HepG2 (cell line): ENCODE measurements around the gene B4GALT1. TPM values are rescaled to one million over a fixed set of nuclear protein-coding genes. Genes with fewer than 3 reads are reported as not detected.
A peak's percentile ranks its signal among the peaks of the same experiment; 100 is the strongest.

Source experiments
- ATAC-seq: fragments of 200-7000 bp; cut with Tn5 transposase; 3 replicates; pipeline ENCODE4 v1.9.1; 2020; ENCODE audit warnings: mild to moderate bottlenecking, moderate library complexity
- BruUV-seq: library from RNA; stranded (reverse); fragments of 400-500 nt; replicated peaks from 2 replicates; lab custom pipeline; 2021; lab: Mats Ljungman, UMichigan
- CTCF ChIA-PET: fragments of 300-600 bp; formaldehyde crosslinking; extraction: SDS; loops from one replicate; lab custom pipeline; 2021; ENCODE audit warnings: low total read pairs, inconsistent platforms, low intra/inter-chr PET ratio; lab: Yijun Ruan, JAX
- POLR2A ChIA-PET: fragments of 350-600 bp; sonication (Branson Sonifier 250); formaldehyde crosslinking; loops from one replicate; lab custom pipeline; 2020; ENCODE audit warnings: antibody characterized with exemption, inconsistent platforms; lab: Yijun Ruan, JAX
- DNase-seq: peaks from one replicate; pipeline ENCODE4 v3.0.0-alpha.2; 2015; ENCODE audit warnings: low spot score
- FAIRE-seq: peaks from 3 replicates; lab custom pipeline; 2011; peaks lifted over from hg19 to GRCh38; lab: Jason Lieb, UNC
- H2AFZ ChIP-seq: one replicate; pipeline ENCODE4 v1.6.1; 2011; ENCODE audit warnings: low read length, inconsistent platforms
- H3K27ac ChIP-seq: fragments of 300-600 bp; 3 replicates; pipeline ENCODE4 v1.8.0; 2011; ENCODE audit warnings: mixed run types, mild to moderate bottlenecking, mixed read lengths, low read length, inconsistent platforms; ENCODE audit not compliant: insufficient read depth; ENCODE audit errors: extremely low read length
- H3K27me3 ChIP-seq, 2 experiments: fragments of 200-600 bp in 1 of 2; 2 replicates in 1 of 2; 3 replicates in 1 of 2; pipeline versions ENCODE4 v1.6.0 to v1.8.0; 2011; ENCODE audit warnings: low read length in 2 of 2, mild to moderate bottlenecking in 2 of 2, moderate library complexity in 2 of 2, inconsistent platforms in 1 of 2; ENCODE audit not compliant: insufficient read depth in 2 of 2, control insufficient read depth in 1 of 2
- H3K36me3 ChIP-seq, 2 experiments: fragments of 200-600 bp in 1 of 2; replicated peaks in 1 of 2; 2 replicates in 1 of 2; 3 replicates in 1 of 2; pipeline versions ENCODE4 v1.5.1 to v1.8.0; 2011; ENCODE audit warnings: low read length in 2 of 2, inconsistent platforms in 1 of 2; ENCODE audit not compliant: insufficient read depth in 2 of 2, control insufficient read depth in 1 of 2
- H3K4me1 ChIP-seq: 2 replicates; pipeline ENCODE4 v1.5.1; 2012; ENCODE audit warnings: low read length, inconsistent platforms; ENCODE audit not compliant: insufficient read depth
- H3K4me2 ChIP-seq: 2 replicates; pipeline ENCODE4 v1.6.0; 2011; ENCODE audit warnings: low read depth, low read length, inconsistent platforms
- H3K4me3 ChIP-seq, 3 experiments: fragments of 200-600 bp in 1 of 3; sonication (generic), shearing (Covaris generic) in 1 of 3; replicated peaks in 1 of 3; 2 replicates each; pipeline ENCODE4 v1.5.1; 2011 to 2016; ENCODE audit warnings: low read length in 3 of 3, inconsistent platforms in 2 of 3, low read depth in 2 of 3, mild to moderate bottlenecking in 2 of 3, control low read depth in 1 of 3, mixed read lengths in 1 of 3; ENCODE audit not compliant: insufficient read depth in 1 of 3
- H3K79me2 ChIP-seq: one replicate; pipeline ENCODE4 v1.6.1; 2011; ENCODE audit warnings: low read length, inconsistent platforms; ENCODE audit not compliant: insufficient read depth
- H3K9ac ChIP-seq: 2 replicates; pipeline ENCODE4 v1.6.0; 2011; ENCODE audit warnings: mild to moderate bottlenecking, low read depth, low read length, inconsistent platforms; ENCODE audit not compliant: insufficient read depth
- H3K9me3 ChIP-seq: 2 replicates; pipeline ENCODE4 v1.5.1; 2012; ENCODE audit warnings: mild to moderate bottlenecking, low read length
- H4K20me1 ChIP-seq: 2 replicates; pipeline ENCODE4 v1.6.0; 2011; ENCODE audit warnings: inconsistent platforms, mild to moderate bottlenecking, low read length, moderate library complexity; ENCODE audit not compliant: insufficient read depth
- DMAP1 ChIP-seq: IDR thresholded peaks from 2 replicates; pipeline ENCODE4 v1.6.1; 2016
- HMGXB4 ChIP-seq, 2 experiments: sonication (generic) in 1 of 2; formaldehyde crosslinking in 1 of 2; IDR thresholded peaks; 2 replicates each; pipeline versions ENCODE4 v1.4.0 to v1.6.1; 2018 to 2020; ENCODE audit warnings: missing genetic modification reagents in 2 of 2, borderline replicate concordance in 1 of 2, low read depth in 1 of 2, mild to moderate bottlenecking in 1 of 2, missing biosample characterization in 1 of 2
- PCBP1 ChIP-seq: fragments of 200-400 bp; formaldehyde crosslinking; IDR thresholded peaks from 2 replicates; pipeline ENCODE4 v1.6.1; 2017; ENCODE audit warnings: mild to moderate bottlenecking, low read depth, low read length, borderline replicate concordance
- RAD21 ChIP-seq: fragments of 450-650 bp; formaldehyde crosslinking; IDR thresholded peaks from 2 replicates; pipeline ENCODE4 v1.5.0; 2020; ENCODE audit warnings: mild to moderate bottlenecking
- SAP130 ChIP-seq: IDR thresholded peaks from 2 replicates; pipeline ENCODE4 v1.6.1; 2016; ENCODE audit warnings: low read depth
- SOX6 ChIP-seq, 2 experiments: fragments of 450-650 bp in 1 of 2; sonication (generic) in 1 of 2; formaldehyde crosslinking in 1 of 2; IDR thresholded peaks; 2 replicates each; pipeline versions ENCODE4 v1.4.0 to v1.6.1; 2017 to 2020; ENCODE audit warnings: antibody characterized with exemption in 1 of 2, mild to moderate bottlenecking in 1 of 2, missing genetic modification reagents in 1 of 2
- USF2 ChIP-seq, 2 experiments: sonication (generic) in 1 of 2; formaldehyde crosslinking in 1 of 2; IDR thresholded peaks; 2 replicates each; pipeline versions ENCODE4 v1.5.1 to v1.6.1; 2011 to 2020; ENCODE audit warnings: borderline replicate concordance in 1 of 2, low read depth in 1 of 2, low read length in 1 of 2, mild to moderate bottlenecking in 1 of 2, missing genetic modification reagents in 1 of 2, moderate library complexity in 1 of 2
- XRCC5 ChIP-seq: fragments of 200-400 bp; formaldehyde crosslinking; optimal IDR thresholded peaks from 2 replicates; pipeline ENCODE3; 2017; ENCODE audit warnings: mild to moderate bottlenecking, low read length
- ZNF607 ChIP-seq: sonication (generic); formaldehyde crosslinking; IDR thresholded peaks from 2 replicates; pipeline ENCODE4 v1.5.1; 2020; ENCODE audit warnings: missing genetic modification reagents, mild to moderate bottlenecking, borderline replicate concordance
- ZNF883 ChIP-seq: sonication (generic); formaldehyde crosslinking; IDR thresholded peaks from 2 replicates; pipeline ENCODE4 v1.5.1; 2020; ENCODE audit warnings: mild to moderate bottlenecking, missing genetic modification reagents; ENCODE audit errors: not compliant biosample characterization
- WGBS: methylation state at CpG from one replicate; pipeline ENCODE4 v1.1.6; 2017; ENCODE audit warnings: low lambda C conversion rate; 5-methylcytosine and 5-hydroxymethylcytosine counted together
- in situ Hi-C: cut with HindIII; loops from 2 replicates; pipeline ENCODE4 v1.10.0; 2017; ENCODE audit warnings: low pct_unique_long_range_greater_than_20kb; ENCODE audit not compliant: extremely low pct_ligation_motif_present
- intact Hi-C: fragments of 100-400 bp; cut with micrococcal nuclease; formaldehyde crosslinking; loops from one replicate; pipeline ENCODE4 v1.10.0; 2022; ENCODE audit not compliant: unreplicated experiment
- polyA plus RNA-seq, 8 experiments: library from polyadenylated mRNA; depleted of rRNA in 3 of 8; stranded (reverse) in 7 of 8; unstranded in 1 of 8; fragments of >200 nt; fragmentation: Illumina TruSeq in 4 of 8; extraction: Trizol in 4 of 8; gene quantifications; 2 replicates each; pipeline versions ENCODE4 v1.2.1 to v1.2.3, GENCODE V29; 2011 to 2016; ENCODE audit warnings: low read depth in 4 of 8, missing spikeins in 1 of 8, mixed read lengths in 1 of 8; ENCODE audit not compliant: insufficient read depth in 1 of 8
- total RNA-seq, 5 experiments: library from RNA; depleted of rRNA; stranded (reverse); fragments of >200 nt; fragmentation: Illumina TruSeq; extraction: Trizol; gene quantifications; 2 replicates each; pipeline ENCODE4 v1.2.3, GENCODE V29; 2016; ENCODE audit warnings: low read depth in 1 of 5

B4GALT1 gene
- total and polyA plus RNA-seq, 2 of the 13 experiments (the other 11 are each of a cell fraction or from before 2014, with no cell fraction given), result 15.7 to 33.5 TPM

- TF ChIP-seq USF2 (IDR thresholded peaks at IDR 0.05; ENCODE audit: low read depth, low read length) (0 out of 2 replicates have a peak, but pooled peaks have one; percentile 8), USF2 (CRISPR knock-in tag; IDR thresholded peaks at IDR 0.05; ENCODE audit: borderline replicate concordance) (no peak), DMAP1 (peak; percentile 25; the same call in 1 of the 2 replicates)
Measured at GRCh38 chr9:33172256-33173238, 5.4 kb upstream of the B4GALT1 start (continued).

GRCh38 chr9:33170464-33171415 lies 3.6 kb upstream of the B4GALT1 start:
- Histone ChIP-seq H3K27me3 (no peaks in the 10 kb centered on the region; a peak in 1 of 5 replicates), H3K79me2 (peaks cover 9% of the 10 kb centered on the region), H3K4me1 (peaks cover 57% of the 10 kb centered on the region), H3K4me3 (no peak overlapping the region), H3K27ac (no peak overlapping the region), H3K36me3 (no peaks in the 10 kb centered on the region), H3K9me3 (no peaks in the 10 kb centered on the region), H3K9ac (no peak overlapping the region), H4K20me1 (no peaks in the 10 kb centered on the region), H3K4me2 (0 out of 2 replicates have a peak overlapping the region, but pooled peaks have one; percentile 89), H2AFZ (no peak overlapping the region)
- CTCF ChIA-PET, result interaction anchor here (2.4 kb wide), 1 partner anchor 89 kb away, joined by 13 read pairs; no protein-coding TSS in a partner anchor
- no peak for ATAC-seq
- 82% methylated on average over 11 of the region's 11 CpGs for WGBS
- no peak for FAIRE-seq
- in situ Hi-C loops (no loop called here), intact Hi-C loops (no loop called here)
- no peak for DNase-seq
- POLR2A ChIA-PET, result interaction anchor here (1.3 to 2.4 kb wide), 3 partner anchors 11 to 146 kb away, joined by 3 to 6 read pairs (median 6); partner anchors contain the start of genes DNAJA1 and SMU1
- no TSS peak for BruUV-seq
- TF ChIP-seq HMGXB4 (CRISPR knock-in tag; IDR thresholded peaks at IDR 0.05; ENCODE audit: borderline replicate concordance in 1 of 2, low read depth in 1 of 2), result 0 out of 4 replicates have a peak, but pooled peaks of 1 of the 2 experiments have one; percentile 21
- no peak for TF ChIP-seq ZNF607 (CRISPR knock-in tag)
- peak; percentile 55; the same call in 1 of the 2 replicates for TF ChIP-seq RAD21
- no peak for TF ChIP-seq ZNF883
- TF ChIP-seq SOX6 (IDR thresholded peaks at IDR 0.05), result no peak
- 0 out of 2 replicates have a peak, but pooled peaks have one; percentile 21 for TF ChIP-seq SOX6 (CRISPR knock-in tag; IDR thresholded peaks at IDR 0.05)
- TF ChIP-seq PCBP1, result no peak
- TF ChIP-seq SAP130 (CRISPR knock-in tag), result 0 out of 2 replicates have a peak, but pooled peaks have one; percentile 15
- TF ChIP-seq XRCC5, result no peak
